Hematopoietic multipotent progenitor cell treated with erythropoietin and hydrocortisone succinate and interleukin-3 and kit ligand, for 6 days (in vitro differentiated cells): ENCODE results near the gene VTA1.
A peak's percentile ranks its signal among the peaks of the same experiment; 100 is the strongest.
"Not testable (repeated sequence)": the region's sequence is repeated elsewhere in the genome, so short reads cannot be mapped to it uniquely, and the experiment has no call there.

Source experiments
- DNase-seq: peaks from one replicate; pipeline ENCODE4 v3.0.0-alpha.2; 2015

The VTA1 gene

GRCh38 chr6:142172758-142173157 is 25.7 kb downstream of the VTA1 start:
- DNase-seq = no peak

GRCh38 chr6:142173980-142174379 is 26.9 kb downstream of the VTA1 start:
- DNase-seq = no peak

GRCh38 chr6:142174703-142175102 is 27.6 kb downstream of the VTA1 start:
- no peak for DNase-seq

GRCh38 chr6:142178129-142178528 is 31.1 kb downstream of the VTA1 start:
- no peak for DNase-seq

- DNase-seq = no peak
These were observed 34.9 kb downstream of the VTA1 start for GRCh38 chr6:142182004-142182403.

- DNase-seq = peak; percentile 21
These were observed 36.3 kb downstream of the VTA1 start for GRCh38 chr6:142183351-142183750.

- peak; percentile 41 for DNase-seq
These were observed 37.2 kb downstream of the VTA1 start for GRCh38 chr6:142184307-142184706.

- peak; percentile 31 for DNase-seq
These were observed 38.6 kb downstream of the VTA1 start for GRCh38 chr6:142185641-142186040.

GRCh38 chr6:142187209-142187608 is 40.1 kb downstream of the VTA1 start:
- no peak for DNase-seq

- DNase-seq = not testable (repeated sequence)
These were observed 41.3 kb downstream of the VTA1 start for GRCh38 chr6:142188341-142188740.

- no peak for DNase-seq
These were observed 42.0 kb downstream of the VTA1 start for GRCh38 chr6:142189057-142189456.

GRCh38 chr6:142192343-142192742 is 45.3 kb downstream of the VTA1 start:
- no peak for DNase-seq

GRCh38 chr6:142193621-142194020 is 46.6 kb downstream of the VTA1 start:
- DNase-seq = no peak

GRCh38 chr6:142195862-142196541 is 48.9 kb downstream of the VTA1 start:
- no peak for DNase-seq

GRCh38 chr6:142200846-142201628 is 54.0 kb downstream of the VTA1 start:
- no peak for DNase-seq

- peak; percentile 71 for DNase-seq
These were observed 60.3 kb downstream of the VTA1 start for GRCh38 chr6:142207265-142207877.

GRCh38 chr6:142210606-142211005 is 63.5 kb downstream of the VTA1 start:
- DNase-seq = no peak

GRCh38 chr6:142213402-142213801 is 66.3 kb downstream of the VTA1 start:
- no peak for DNase-seq

- no peak for DNase-seq
These were observed 71.4 kb downstream of the VTA1 start for GRCh38 chr6:142218446-142218845.

GRCh38 chr6:142222022-142222421 is 75.0 kb downstream of the VTA1 start:
- no peak for DNase-seq

GRCh38 chr6:142223938-142224337 is 76.9 kb downstream of the VTA1 start:
- no peak for DNase-seq

- DNase-seq = no peak
These were observed 78.1 kb downstream of the VTA1 start for GRCh38 chr6:142225115-142225514.

GRCh38 chr6:142225552-142225951 is 78.5 kb downstream of the VTA1 start:
- DNase-seq = no peak

GRCh38 chr6:142226731-142227130 is 79.7 kb downstream of the VTA1 start:
- DNase-seq = no peak
